Suprapubic skin (tissue), 4 donors: Measurements from ENCODE around the gene PON3.

Experiments used
- CTCF ChIP-seq, 2 donors: fragments of 200-600 bp in 1 of 2; fragments of 450-650 bp in 1 of 2; sonication (generic) in 1 of 2; IDR thresholded peaks; one replicate each; pipeline ENCODE4 v1.5.1; 2016 to 2019; ENCODE audit warnings: antibody characterized with exemption in 2 of 2, mild to moderate bottlenecking in 1 of 2, moderate library complexity in 1 of 2
- EP300 ChIP-seq: sonication (generic); formaldehyde crosslinking; IDR thresholded peaks from one replicate; pipeline ENCODE4 v1.6.1; 2017; ENCODE audit warnings: antibody characterized with exemption
- POLR2AphosphoS5 ChIP-seq, 3 donors: sonication (generic); formaldehyde crosslinking; IDR thresholded peaks; one replicate each; pipeline ENCODE4 v1.6.1; 2017; ENCODE audit warnings: antibody characterized with exemption in 3 of 3

DNA sequence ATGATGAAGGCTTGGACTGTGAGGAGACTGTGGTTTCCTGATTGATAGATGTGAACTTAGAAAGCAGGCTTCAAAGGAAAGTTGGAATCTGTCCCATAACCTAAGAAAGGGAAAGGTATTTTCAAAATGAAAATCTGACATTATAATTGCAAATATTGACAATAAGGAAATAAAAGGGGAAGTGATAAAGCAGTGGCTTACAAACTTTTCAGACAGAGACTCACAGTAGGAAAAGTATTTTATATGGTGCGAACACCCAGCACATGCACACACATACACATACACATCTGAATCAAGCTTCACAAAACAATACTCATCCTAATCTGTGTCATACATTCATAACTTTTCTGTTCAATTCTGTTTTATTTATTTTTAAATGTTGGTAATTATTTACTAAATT is 76.6 kb downstream of the PON3 start:
- no peak for TF ChIP-seq CTCF (IDR thresholded peaks at IDR 0.05)
- no peak for TF ChIP-seq POLR2AphosphoS5 (IDR thresholded peaks at IDR 0.05)
- no peak for TF ChIP-seq EP300
